ENCODE results near the gene RARS2. TPM values are rescaled to one million over a fixed set of nuclear protein-coding genes. Genes with fewer than 3 reads are reported as not detected.

RARS2 gene
- total RNA-seq, 1 experiment from 2014 or later: 14.8 TPM

- ChIA-PET POLR2A (ENCODE audit: unreplicated experiment) (interaction anchor here (1.1 kb wide), 1 partner anchor 107 kb away, joined by 10 read pairs; no protein-coding TSS in a partner anchor), CTCF (no interaction called here)
- intact Hi-C loops (cut with micrococcal nuclease): no loop called here
- ATAC-seq (no peak), DNase-seq (no peak)
- BruUV-seq (replicated peaks): no TSS peak
- Histone ChIP-seq H3K27me3 (ENCODE audit: low read length) (no peaks in the 10 kb centered on the region), H3K9me2 (replicated peaks; ENCODE audit: low read length) (no peaks in the 10 kb centered on the region), H3K9me3 (ENCODE audit: low read length) (no peaks in the 10 kb centered on the region), H3K79me2 (ENCODE audit: low read length) (no peaks in the 10 kb centered on the region), H3K36me3 (ENCODE audit: low read depth, low read length) (no peaks in the 10 kb centered on the region; the same call in 1 of the 2 replicates), H3K4me1 (ENCODE audit: insufficient read depth, low read length) (no peaks in the 10 kb centered on the region), H3K9ac (ENCODE audit: low read length) (no peak overlapping the region), H3K4me3 (ENCODE audit: low read length) (no peak overlapping the region), H3K27ac (ENCODE audit: low read length) (no peak overlapping the region), H4K20me1 (ENCODE audit: low read length) (no peaks in the 10 kb centered on the region), H2AFZ (ENCODE audit: low read length) (no peak overlapping the region), H3K4me2 (ENCODE audit: low read length) (no peak overlapping the region), H3F3A (ENCODE audit: low read length, unreplicated experiment) (no peaks in the 10 kb centered on the region)
- TF ChIP-seq EZH2 (IDR thresholded peaks at IDR 0.05; ENCODE audit: low read length, unreplicated experiment) (no peak), CTCF (conservative IDR thresholded peaks at IDR 0.05; ENCODE audit: low read depth, low read length) (no peak), EZH2phosphoT487 (IDR thresholded peaks at IDR 0.05; ENCODE audit: borderline replicate concordance, low read length) (no peak)
Measured at GRCh38 chr6:87504441-87504840, 85.3 kb downstream of the RARS2 start.

- no peak overlapping the region for H2AFZ ChIP-seq (ENCODE audit: low read length)
- ChIA-PET POLR2A (ENCODE audit: unreplicated experiment) (no interaction called here), CTCF (no interaction called here)
- no peaks in the 10 kb centered on the region for H3K27me3 ChIP-seq (ENCODE audit: low read length)
- H3K27ac ChIP-seq (ENCODE audit: low read length): no peak overlapping the region
- H3K4me2 ChIP-seq (ENCODE audit: low read length): no peak overlapping the region
- intact Hi-C loops (cut with micrococcal nuclease): no loop called here
- no peaks in the 10 kb centered on the region; the same call in 1 of the 2 replicates for H3K36me3 ChIP-seq (ENCODE audit: low read depth, low read length)
- no peaks in the 10 kb centered on the region for H3K9me2 ChIP-seq (replicated peaks; ENCODE audit: low read length)
- no peak overlapping the region for H3K9ac ChIP-seq (ENCODE audit: low read length)
- BruUV-seq (replicated peaks): no TSS peak
- no peaks in the 10 kb centered on the region for H3K79me2 ChIP-seq (ENCODE audit: low read length)
- no peak for ATAC-seq
- no peaks in the 10 kb centered on the region for H4K20me1 ChIP-seq (ENCODE audit: low read length)
- H3F3A ChIP-seq (ENCODE audit: low read length, unreplicated experiment): no peaks in the 10 kb centered on the region
- no peak for DNase-seq
- H3K4me3 ChIP-seq (ENCODE audit: low read length): no peak overlapping the region
- no peaks in the 10 kb centered on the region for H3K9me3 ChIP-seq (ENCODE audit: low read length)
- H3K4me1 ChIP-seq (ENCODE audit: insufficient read depth, low read length): no peaks in the 10 kb centered on the region
- no peak for TF ChIP-seq CTCF (conservative IDR thresholded peaks at IDR 0.05; ENCODE audit: low read depth, low read length)
- no peak for TF ChIP-seq EZH2phosphoT487 (IDR thresholded peaks at IDR 0.05; ENCODE audit: borderline replicate concordance, low read length)
Measured at GRCh38 chr6:87501809-87502572, 87.8 kb downstream of the RARS2 start.

- Histone ChIP-seq H3K4me2 (ENCODE audit: low read length) (no peak overlapping the region), H3K9me2 (replicated peaks; ENCODE audit: low read length) (no peaks in the 10 kb centered on the region), H4K20me1 (ENCODE audit: low read length) (no peaks in the 10 kb centered on the region), H3K36me3 (ENCODE audit: low read depth, low read length) (no peaks in the 10 kb centered on the region; the same call in 1 of the 2 replicates), H3K4me3 (ENCODE audit: low read length) (no peak overlapping the region), H3F3A (ENCODE audit: low read length, unreplicated experiment) (no peaks in the 10 kb centered on the region), H3K27me3 (ENCODE audit: low read length) (no peaks in the 10 kb centered on the region), H3K9me3 (ENCODE audit: low read length) (no peaks in the 10 kb centered on the region), H3K27ac (ENCODE audit: low read length) (no peak overlapping the region), H3K79me2 (ENCODE audit: low read length) (no peaks in the 10 kb centered on the region), H3K4me1 (ENCODE audit: insufficient read depth, low read length) (no peaks in the 10 kb centered on the region), H2AFZ (ENCODE audit: low read length) (no peak overlapping the region), H3K9ac (ENCODE audit: low read length) (no peak overlapping the region)
- ChIA-PET POLR2A (ENCODE audit: unreplicated experiment) (no interaction called here), CTCF (no interaction called here)
- TF ChIP-seq EZH2phosphoT487 (IDR thresholded peaks at IDR 0.05; ENCODE audit: borderline replicate concordance, low read length) (no peak), CTCF (conservative IDR thresholded peaks at IDR 0.05; ENCODE audit: low read depth, low read length) (no peak), EZH2 (IDR thresholded peaks at IDR 0.05; ENCODE audit: low read length, unreplicated experiment) (no peak)
- no peak for ATAC-seq
- no peak for DNase-seq
- no TSS peak for BruUV-seq (replicated peaks)
- intact Hi-C loops (cut with micrococcal nuclease): loop anchor here (5.0 kb wide), 1 partner anchor 106 kb away; no protein-coding TSS in a partner anchor
Measured at GRCh38 chr6:87498048-87498447, 91.7 kb downstream of the RARS2 start.
